GM19324 (cell line): ENCODE results near the gene PRELID3B.
"Not testable (repeated sequence)": the region's sequence is repeated elsewhere in the genome, so short reads cannot be mapped to it uniquely, and the experiment has no call there.

Source experiments
- ATAC-seq: cut with Tn5 transposase; IDR thresholded peaks from one replicate; pipeline ENCODE4 v1.9.1; 2021; ENCODE audit warnings: mild to moderate bottlenecking, moderate library complexity; ENCODE audit not compliant: unreplicated experiment, low FRiP score

The PRELID3B gene

DNA sequence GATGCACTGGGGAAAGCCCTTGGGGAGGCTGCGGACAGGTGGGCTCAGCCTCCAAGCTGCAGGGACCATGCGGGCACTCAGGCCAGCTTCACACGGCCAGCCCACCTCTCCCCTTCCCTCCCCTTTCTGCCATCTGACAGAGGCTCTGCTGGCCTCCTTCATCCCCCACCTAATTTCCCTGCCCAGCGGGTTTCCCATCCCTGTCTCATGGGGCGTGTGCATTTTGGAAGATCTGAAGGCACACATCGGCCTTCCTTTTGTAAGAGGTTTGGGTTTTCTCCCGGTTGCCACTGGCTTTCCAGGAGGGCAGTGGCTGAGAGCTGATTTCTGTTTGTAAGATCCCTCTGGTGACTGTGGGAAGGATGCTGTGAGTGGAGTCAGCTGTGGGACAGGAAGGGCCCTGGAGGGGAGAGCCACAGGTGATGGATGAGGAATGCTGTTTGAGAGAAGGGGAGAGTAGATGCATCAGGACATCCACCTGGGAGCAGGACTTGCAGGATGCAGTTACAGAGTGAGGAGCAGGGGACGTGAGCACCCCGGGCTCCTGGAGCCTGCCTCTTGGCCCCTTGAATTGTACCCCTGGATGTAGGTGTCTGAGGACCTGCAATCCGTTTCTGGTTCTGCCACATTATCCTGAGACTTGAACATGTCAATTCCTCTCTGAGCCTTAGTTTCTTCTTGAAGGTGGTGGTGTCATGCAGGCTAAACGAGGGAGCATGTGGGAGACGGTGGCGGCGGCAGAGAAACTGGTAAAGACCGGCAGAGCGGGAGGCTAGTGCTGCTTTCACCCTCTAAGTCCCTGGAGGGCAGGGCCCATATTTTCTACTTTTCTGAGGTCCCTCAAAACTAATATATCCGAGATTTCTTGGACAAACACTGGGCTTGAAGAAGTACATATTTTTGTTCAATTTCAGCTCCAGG, 29.3 kb downstream of the PRELID3B start:
- no peak for ATAC-seq

- not testable (repeated sequence) for ATAC-seq
Measured at GRCh38 chr20:59011874-59012157, 30.8 kb downstream of the PRELID3B start.

GRCh38 chr20:59010995-59011873, 31.4 kb downstream of the PRELID3B start:
- no peak for ATAC-seq

GRCh38 chr20:59010321-59010994, 32.1 kb downstream of the PRELID3B start:
- no peak for ATAC-seq

DNA sequence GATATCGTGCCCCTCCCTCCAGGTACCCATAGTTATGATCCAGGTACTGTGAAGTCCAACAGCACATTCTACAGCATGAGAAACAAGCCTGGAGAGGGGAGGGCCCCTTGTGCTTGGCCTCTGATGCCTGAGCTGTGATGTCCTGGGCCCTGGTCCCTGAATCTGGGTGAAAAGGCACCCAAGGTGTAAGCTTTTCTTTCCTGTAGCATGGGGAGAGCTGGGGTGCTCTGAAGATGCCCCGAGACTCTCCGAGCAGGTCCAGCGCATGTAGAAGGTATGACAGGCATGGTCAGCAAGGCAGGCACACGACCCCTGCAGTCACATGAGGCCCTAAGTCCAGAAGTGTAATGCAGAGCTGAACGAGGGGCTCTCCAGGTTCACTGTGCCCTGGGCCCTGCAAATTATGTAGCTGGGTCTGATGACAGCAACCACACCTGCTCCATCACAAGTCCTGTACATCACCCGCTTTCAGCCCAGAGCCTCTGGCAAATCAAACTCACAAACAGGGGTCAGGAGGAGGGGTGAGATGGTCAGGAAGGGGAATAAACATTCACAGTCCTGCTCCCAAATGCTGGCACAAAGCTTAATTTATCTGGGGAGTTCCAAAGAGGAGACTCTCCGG, 33.8 kb downstream of the PRELID3B start:
- no peak for ATAC-seq

- peak; percentile 18 for ATAC-seq
Measured at GRCh38 chr20:59007665-59008511, 34.7 kb downstream of the PRELID3B start.

- no peak for ATAC-seq
Measured at GRCh38 chr20:59006864-59007664, 35.5 kb downstream of the PRELID3B start, which contains the start of gene CTSZ. Gene CTSZ, minus strand, starts transcription at chr20:59007254. Its CDS starts 126 bp downstream, at chr20:59007128.

- ATAC-seq, result no peak
Measured at GRCh38 chr20:59006167-59006863, 36.3 kb downstream of the PRELID3B start.

DNA sequence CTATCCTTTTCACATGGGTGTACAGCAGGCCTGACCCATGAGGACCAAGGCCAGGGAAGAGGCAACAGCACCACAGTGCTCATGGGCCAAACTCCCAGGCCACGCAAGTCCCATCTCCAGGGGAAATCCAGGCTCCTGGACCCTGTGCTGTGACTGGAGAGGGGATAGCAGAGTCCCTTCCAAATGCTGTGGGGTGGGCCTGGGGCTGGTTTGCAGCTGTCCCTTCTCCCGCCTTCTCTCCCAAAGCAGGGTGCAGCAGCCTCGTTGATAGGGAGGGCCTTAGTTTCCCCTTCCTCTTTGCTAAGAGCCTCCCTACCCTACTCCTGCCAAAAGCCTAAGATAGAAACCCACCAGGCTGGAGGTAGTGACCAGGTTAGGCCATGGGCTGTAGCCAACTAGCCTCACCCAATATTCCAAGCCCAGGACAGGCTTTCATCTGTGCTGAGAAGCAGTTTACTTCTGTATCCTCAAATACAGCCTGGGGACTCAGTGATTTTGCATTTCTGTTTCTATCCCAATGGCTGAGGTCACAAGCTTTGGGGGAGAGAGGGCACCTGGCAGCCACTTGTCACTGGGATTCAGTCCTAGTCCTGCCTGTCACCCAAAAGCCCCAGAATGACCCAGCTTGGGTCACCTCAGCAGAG, 36.9 kb downstream of the PRELID3B start:
- no peak for ATAC-seq

- peak; percentile 71 for ATAC-seq
Measured at GRCh38 chr20:59004763-59005522, 37.6 kb downstream of the PRELID3B start.

GRCh38 chr20:59004493-59004762, 38.2 kb downstream of the PRELID3B start:
- ATAC-seq, result no peak

- no peak for ATAC-seq
Measured at GRCh38 chr20:59003836-59004492, 38.6 kb downstream of the PRELID3B start.

- ATAC-seq, result no peak
Measured at GRCh38 chr20:59002874-59003399, 39.6 kb downstream of the PRELID3B start.

DNA sequence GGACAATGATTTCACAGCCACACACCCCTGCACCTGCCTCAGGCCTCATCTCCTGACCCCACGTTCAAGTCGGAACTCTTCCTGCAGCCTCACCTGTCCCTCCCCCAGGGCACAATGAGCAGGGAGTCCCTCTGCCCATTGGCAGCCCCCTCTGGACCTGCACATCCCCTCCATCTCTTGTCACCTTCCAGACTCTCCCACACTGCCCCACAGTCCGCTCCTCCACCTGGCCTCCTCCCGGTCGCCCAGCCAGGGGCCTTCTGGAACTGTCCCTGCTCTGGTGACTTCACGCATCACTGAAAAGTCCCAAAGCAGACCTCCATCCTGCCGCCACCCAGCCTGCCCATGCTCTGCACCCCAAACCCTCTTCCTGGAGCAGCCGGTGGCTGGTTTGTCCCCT, 40.2 kb downstream of the PRELID3B start:
- ATAC-seq, result no peak

- ATAC-seq, result no peak
Measured at GRCh38 chr20:59001449-59002171, 41.0 kb downstream of the PRELID3B start.

DNA sequence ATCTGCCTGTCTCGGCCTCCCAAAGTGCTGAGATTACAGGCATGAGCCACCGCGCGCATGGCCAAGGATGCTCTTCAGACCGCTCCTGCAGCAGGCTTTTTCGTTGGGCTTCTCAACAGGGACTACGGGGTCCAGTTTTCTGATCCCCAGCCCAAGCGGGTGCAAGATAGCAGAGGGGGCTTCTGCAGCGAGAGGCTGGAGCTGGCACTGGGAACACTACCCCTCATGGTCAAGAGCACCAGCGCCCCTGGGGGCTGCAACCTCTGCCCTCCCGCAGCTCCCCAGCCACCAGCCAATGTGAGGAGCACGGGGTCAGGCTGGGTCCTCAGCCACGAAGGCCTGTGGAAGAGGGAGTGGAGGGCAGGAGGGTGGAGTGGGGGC, 41.5 kb downstream of the PRELID3B start:
- ATAC-seq, result no peak
